NCI-H128 (cell line): Measurements from ENCODE around the gene MRPL48.

Source experiments
- DNase-seq: peaks from one replicate; lab custom pipeline; 2025; ENCODE audit not compliant: unreplicated experiment; lab: John Stamatoyannopoulos, UW

The MRPL48 gene

GRCh38 chr11:73888244-73888643 lies 100.6 kb downstream of the MRPL48 start:
- no peak for DNase-seq

DNA sequence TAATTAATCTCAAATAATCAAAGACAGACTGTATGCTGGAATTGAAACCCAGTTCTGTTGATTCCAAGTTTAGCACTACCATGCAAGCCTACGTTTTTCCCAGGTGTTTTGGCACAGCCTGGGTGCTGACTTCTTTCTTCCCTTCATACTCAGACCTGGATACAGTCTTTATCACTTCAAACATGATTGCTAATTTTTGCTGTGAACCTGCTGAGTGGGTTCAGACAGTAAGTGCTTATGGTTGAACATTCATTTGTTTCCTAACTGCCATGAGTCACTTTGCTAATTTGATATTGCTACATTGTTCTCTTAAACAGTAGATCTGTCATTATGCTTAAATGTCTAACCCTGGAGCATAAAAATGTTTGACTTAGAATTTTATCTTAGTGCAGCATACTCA lies 101.3 kb downstream of the MRPL48 start:
- DNase-seq = no peak

- no peak for DNase-seq
Measured at GRCh38 chr11:73889536-73889935, 101.9 kb downstream of the MRPL48 start.

DNA sequence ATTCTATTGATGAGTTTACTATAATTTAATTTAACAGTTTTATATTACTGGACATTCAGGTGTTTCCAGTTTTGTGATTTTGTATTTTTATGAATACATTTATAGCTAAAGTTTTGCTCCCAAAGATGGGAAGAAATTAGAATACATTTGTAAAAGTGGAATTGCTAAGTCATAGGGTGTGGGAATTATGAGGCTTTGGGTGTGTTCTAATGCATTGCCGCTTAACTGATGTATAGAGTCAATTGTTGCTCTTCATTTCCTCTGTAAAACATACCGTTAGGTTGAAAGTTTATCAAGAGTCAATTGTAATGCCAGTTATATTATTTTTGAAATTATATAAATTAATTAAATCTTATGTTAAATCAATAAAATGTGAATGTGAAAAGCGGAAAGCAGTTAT lies 105.4 kb downstream of the MRPL48 start:
- DNase-seq = no peak

DNA sequence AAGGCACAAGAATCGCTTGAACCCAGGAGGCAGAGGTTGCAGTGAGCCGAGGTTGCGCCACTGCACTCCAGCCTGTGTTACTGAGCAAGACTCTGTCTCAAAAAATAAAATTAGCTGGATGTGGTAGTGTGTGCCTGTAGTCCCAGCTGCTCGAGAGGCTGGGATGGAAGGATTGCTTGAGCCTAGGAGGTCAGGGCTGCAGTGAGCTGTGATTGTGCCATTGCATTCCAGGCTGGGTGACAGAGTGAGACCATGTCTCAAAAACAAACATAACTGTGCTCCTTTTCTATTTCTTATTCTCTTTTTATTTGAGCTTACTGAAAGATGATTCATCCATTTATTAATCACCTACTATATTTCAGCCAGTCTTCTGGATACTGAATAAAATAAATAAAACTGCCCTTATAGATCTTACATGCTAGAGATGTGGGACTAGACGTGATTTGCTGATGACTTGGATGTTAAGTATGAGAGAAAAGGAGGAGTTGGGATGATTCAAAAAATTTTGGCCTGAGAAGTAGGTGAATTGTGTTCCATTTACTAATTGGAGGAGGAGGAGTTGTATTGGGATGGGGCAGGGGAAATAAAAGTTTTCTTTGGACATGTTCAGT lies 107.2 kb downstream of the MRPL48 start:
- no peak for DNase-seq

GRCh38 chr11:73902303-73902702 lies 114.6 kb downstream of the MRPL48 start:
- DNase-seq = no peak

DNA sequence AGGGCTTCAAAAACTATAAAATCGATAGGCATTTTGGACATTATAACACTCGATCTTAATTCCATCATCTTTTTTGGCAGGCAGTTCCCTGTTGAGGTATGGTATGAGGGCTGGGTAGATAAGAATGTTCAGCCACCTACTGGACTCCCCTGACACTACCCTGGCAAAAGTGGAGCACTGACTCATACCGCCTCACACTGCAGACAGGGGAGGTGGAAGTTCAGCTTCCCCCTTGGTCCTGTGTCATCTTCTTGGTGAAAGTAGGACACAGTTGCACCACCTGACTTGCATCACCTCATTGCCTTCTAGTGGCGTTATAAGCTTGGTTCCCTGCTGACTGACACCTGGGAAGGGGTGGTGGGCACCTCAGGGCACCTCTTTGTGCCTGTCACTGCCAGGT lies 119.5 kb downstream of the MRPL48 start:
- no peak for DNase-seq

GRCh38 chr11:73912026-73912425 lies 124.4 kb downstream of the MRPL48 start:
- DNase-seq = no peak

DNA sequence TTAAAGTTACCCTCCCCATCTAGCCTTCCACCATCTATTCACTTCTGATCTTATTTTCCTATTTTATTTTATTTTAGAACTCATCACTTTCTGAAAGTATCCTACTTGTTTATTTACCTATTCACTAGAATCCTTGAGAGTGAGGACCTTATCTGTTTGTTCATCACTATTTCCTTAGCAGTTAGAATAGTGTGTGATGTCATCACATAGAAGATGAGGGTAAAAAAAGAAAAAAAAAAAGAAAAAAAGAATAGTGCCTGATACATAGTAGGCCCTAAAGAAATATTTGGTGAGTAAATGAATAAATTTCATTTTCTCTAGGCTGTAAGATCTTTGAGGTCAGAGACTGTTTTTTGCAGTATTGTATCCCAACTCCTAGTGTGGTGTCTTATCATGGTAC lies 125.8 kb downstream of the MRPL48 start:
- DNase-seq = no peak

- DNase-seq = no peak
Measured at GRCh38 chr11:73914284-73914683, 126.6 kb downstream of the MRPL48 start.
